Measurements from ENCODE around the gene FTCD. TPM values are rescaled to one million over a fixed set of nuclear protein-coding genes. Genes with fewer than 3 reads are reported as not detected.

Gene FTCD
- total and polyA plus RNA-seq, 2 donors (not counting 1 experiment from before 2014, with no cell fraction given) = 0.27 to 1.3 TPM

DNA sequence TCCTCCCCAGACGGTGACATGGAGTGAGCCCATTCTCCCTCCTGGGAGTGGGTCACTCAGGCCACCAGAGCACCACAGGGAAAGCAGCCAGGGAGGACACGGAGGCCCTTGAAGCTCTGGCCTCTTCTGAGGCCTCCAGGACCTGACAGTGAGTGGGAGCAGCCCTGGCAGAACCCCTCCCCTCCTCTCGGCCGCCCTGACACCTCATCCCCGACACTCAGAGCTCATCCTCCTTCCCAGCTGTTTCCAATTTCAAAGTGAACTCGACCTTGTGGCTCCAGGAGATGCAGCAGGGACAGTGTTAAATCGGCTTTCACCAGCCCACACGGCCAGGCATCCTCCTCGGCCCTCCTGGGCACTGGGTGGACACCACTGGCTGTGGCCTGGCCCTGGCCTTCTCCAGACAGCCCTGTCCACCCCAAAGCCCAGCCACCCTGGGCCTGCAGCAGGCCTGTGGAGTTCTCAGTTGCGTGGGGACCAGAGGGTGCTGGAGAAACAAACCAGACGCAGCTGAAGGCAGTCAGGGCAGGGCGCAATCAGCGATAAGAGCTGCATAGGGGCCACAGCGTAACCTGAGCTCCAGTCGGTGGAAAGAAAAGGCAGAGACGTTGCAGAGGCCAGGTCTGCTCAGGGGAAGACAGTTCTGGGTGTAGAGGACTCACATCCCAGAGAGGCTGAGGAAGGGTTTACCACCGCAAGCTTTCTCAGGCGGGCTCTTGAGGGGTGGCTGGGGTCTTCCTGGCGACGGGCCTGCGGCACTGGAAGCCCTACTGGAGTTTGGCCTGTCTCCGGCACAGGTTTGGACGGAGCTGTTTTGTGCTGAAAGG lies 27.1 kb downstream of the FTCD start:
- Histone ChIP-seq H3K79me2 (ENCODE audit: control insufficient read depth, insufficient read depth, low read length) (peaks cover 8% of the 10 kb centered on the region), H3K36me3 (ENCODE audit: control insufficient read depth, insufficient read depth, low read length) (peaks cover 71% of the 10 kb centered on the region), H2AFZ (ENCODE audit: low read length) (no peak overlapping the region), H4K20me1 (ENCODE audit: control insufficient read depth, extremely low read depth, insufficient read depth, low read length) (no peaks in the 10 kb centered on the region), H3K27ac (ENCODE audit: insufficient read depth, low read length) (peak overlapping the region; percentile 43), H3K4me2 (ENCODE audit: extremely low read depth, insufficient read depth, low read length) (no peak overlapping the region), H3K9ac (ENCODE audit: insufficient read depth, low read length) (no peak overlapping the region), H3K9me3 (ENCODE audit: control insufficient read depth, insufficient read depth, low read depth, low read length) (no peaks in the 10 kb centered on the region), H3K4me3 (replicated peaks in 1 of 4; ENCODE audit: control extremely low read depth in 1 of 4, insufficient read depth in 1 of 4, low read depth in 3 of 4, low read length in 4 of 4) (no peak overlapping the region), H3K4me1 (ENCODE audit: control insufficient read depth, extremely low read depth, insufficient read depth, low read length) (no peaks in the 10 kb centered on the region), H3K27me3 (ENCODE audit: control insufficient read depth, insufficient read depth, low read length) (no peaks in the 10 kb centered on the region)
- TF ChIP-seq, protein P1, sequence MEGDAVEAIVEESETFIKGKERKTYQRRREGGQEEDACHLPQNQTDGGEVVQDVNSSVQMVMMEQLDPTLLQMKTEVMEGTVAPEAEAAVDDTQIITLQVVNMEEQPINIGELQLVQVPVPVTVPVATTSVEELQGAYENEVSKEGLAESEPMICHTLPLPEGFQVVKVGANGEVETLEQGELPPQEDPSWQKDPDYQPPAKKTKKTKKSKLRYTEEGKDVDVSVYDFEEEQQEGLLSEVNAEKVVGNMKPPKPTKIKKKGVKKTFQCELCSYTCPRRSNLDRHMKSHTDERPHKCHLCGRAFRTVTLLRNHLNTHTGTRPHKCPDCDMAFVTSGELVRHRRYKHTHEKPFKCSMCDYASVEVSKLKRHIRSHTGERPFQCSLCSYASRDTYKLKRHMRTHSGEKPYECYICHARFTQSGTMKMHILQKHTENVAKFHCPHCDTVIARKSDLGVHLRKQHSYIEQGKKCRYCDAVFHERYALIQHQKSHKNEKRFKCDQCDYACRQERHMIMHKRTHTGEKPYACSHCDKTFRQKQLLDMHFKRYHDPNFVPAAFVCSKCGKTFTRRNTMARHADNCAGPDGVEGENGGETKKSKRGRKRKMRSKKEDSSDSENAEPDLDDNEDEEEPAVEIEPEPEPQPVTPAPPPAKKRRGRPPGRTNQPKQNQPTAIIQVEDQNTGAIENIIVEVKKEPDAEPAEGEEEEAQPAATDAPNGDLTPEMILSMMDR (conservative IDR thresholded peaks at IDR 0.05 in 1 of 2, IDR thresholded peaks at IDR 0.05 in 1 of 2; ENCODE audit: low read depth in 1 of 2, low read length in 2 of 2) = no peak
- no peak for TF ChIP-seq EZH2 (IDR thresholded peaks at IDR 0.05; ENCODE audit: low read length, missing control alignments)
- peak in 1 of 2 donors; percentile 30 for DNase-seq (ENCODE audit: low read depth in 2 of 2)

DNA sequence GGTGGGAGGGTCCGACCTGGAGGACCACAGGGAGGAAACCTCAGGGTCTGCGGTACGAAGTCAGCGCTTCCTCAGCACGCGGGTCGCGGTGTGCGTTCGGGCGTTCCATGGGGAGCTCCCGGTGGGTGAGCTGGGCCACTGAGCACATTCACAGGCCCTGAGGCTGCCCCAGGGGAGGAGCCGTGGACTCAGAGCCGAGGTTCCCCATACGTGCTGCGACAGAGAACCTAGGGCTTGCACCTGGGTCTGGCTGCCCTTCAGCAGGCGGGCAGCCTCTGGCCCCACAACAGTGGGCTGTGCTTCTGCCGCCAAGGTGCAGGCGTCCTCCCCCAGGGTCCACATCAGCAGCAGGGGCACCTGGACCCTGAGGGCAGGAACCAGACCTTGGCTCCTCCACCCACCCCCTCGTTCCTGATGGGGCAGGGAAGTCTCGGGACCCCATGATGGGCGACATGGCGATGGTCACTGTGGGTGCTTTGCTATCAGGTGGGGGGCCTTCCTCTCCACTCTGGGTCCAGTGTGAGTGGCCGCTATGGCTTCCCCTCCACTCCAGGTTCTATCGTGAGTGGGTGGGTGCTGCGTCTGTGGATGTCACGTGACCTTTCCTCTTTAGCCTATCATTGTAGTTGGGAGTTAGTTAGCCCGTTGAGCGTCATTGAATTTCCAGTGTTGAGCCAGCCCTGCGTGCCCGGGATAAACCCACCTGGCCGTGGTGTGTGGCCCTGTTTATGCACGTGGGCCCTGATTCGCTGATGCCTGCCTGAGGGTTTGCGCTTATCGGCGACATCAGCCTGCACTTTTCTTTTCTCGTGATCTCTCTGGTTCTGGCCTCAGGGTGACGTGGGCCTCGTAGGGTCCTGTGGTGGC lies 27.9 kb downstream of the FTCD start:
- Histone ChIP-seq H3K4me1 (ENCODE audit: control insufficient read depth, extremely low read depth, insufficient read depth, low read length) (no peaks in the 10 kb centered on the region), H3K4me2 (ENCODE audit: extremely low read depth, insufficient read depth, low read length) (no peak overlapping the region), H3K9ac (ENCODE audit: insufficient read depth, low read length) (no peak overlapping the region), H4K20me1 (ENCODE audit: control insufficient read depth, extremely low read depth, insufficient read depth, low read length) (no peaks in the 10 kb centered on the region), H3K9me3 (ENCODE audit: control insufficient read depth, insufficient read depth, low read depth, low read length) (no peaks in the 10 kb centered on the region), H3K27ac (ENCODE audit: insufficient read depth, low read length) (no peak overlapping the region), H2AFZ (ENCODE audit: low read length) (no peak overlapping the region), H3K27me3 (ENCODE audit: control insufficient read depth, insufficient read depth, low read length) (no peaks in the 10 kb centered on the region), H3K36me3 (ENCODE audit: control insufficient read depth, insufficient read depth, low read length) (peaks cover 71% of the 10 kb centered on the region), H3K4me3 (replicated peaks in 1 of 4; ENCODE audit: control extremely low read depth in 1 of 4, insufficient read depth in 1 of 4, low read depth in 3 of 4, low read length in 4 of 4) (no peak overlapping the region), H3K79me2 (ENCODE audit: control insufficient read depth, insufficient read depth, low read length) (peaks cover 9% of the 10 kb centered on the region)
- TF ChIP-seq, protein P1 (conservative IDR thresholded peaks at IDR 0.05 in 1 of 2, IDR thresholded peaks at IDR 0.05 in 1 of 2; ENCODE audit: low read depth in 1 of 2, low read length in 2 of 2) = no peak
- no peak for TF ChIP-seq EZH2 (IDR thresholded peaks at IDR 0.05; ENCODE audit: low read length, missing control alignments)
- DNase-seq (ENCODE audit: low read depth in 2 of 2) = no peak

Measured in fibroblast of lung (primary cell).